ENCODE results near the gene CRYL1. TPM values are rescaled to one million over a fixed set of nuclear protein-coding genes. Genes with fewer than 3 reads are reported as not detected.

Gene CRYL1
- total and polyA plus RNA-seq, 2 of the 13 experiments (the other 11 are each of a cell fraction or from before 2014, with no cell fraction given) = 57.2 to 115 TPM

DNA sequence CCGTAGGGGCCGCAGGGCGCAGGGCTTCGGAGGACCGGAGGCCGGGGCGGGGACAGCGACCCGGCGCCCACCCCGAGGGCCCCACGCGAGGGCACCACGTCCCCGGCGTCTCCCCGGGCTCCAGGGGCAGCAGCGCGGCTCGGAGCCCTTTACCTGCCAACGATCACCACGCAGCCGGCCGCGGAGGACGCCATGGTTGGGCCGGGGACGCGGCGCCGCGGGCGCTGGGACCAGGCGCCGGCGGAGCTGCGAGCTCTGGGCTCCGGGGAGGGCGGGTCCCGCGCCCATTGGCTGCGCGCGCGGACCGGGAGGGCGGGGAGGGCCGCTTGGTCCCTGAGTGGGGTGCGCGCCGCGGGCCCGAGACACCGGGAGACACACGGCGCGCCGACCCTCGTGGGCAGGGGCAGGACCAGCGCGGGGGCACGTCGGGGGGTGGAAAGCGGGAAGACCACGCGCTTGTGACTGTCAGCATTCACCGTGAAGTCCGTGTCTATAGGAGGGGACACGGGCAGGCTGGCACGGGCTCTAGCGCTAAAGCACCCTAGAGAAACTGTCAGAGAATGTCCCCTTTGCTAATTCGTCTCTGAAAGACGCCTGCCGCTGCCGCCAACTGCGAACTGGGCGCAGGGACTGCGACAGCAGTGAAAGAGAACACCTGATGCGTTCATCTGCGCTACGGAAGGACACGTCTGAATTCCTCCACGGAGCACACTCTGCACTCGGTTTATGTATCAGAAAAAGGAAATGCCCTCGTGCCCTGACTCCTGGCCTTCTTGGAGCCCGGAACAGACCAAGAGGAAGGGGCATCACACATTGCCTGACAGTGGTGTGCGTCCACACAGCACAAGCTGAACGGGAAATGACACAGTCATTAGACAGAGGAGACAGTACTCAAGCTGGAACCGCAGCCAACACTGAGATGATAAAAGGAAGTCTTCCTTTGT is at the start of gene CRYL1 (continued):
- no peak for TF ChIP-seq ZFP62 (CRISPR knock-in tag; IDR thresholded peaks at IDR 0.05)
- TF ChIP-seq, protein P1, sequence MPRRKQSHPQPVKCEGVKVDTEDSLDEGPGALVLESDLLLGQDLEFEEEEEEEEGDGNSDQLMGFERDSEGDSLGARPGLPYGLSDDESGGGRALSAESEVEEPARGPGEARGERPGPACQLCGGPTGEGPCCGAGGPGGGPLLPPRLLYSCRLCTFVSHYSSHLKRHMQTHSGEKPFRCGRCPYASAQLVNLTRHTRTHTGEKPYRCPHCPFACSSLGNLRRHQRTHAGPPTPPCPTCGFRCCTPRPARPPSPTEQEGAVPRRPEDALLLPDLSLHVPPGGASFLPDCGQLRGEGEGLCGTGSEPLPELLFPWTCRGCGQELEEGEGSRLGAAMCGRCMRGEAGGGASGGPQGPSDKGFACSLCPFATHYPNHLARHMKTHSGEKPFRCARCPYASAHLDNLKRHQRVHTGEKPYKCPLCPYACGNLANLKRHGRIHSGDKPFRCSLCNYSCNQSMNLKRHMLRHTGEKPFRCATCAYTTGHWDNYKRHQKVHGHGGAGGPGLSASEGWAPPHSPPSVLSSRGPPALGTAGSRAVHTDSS (CRISPR knock-in tag; conservative IDR thresholded peaks at IDR 0.05) = no peak
- TF ChIP-seq SMAD3 (CRISPR knock-in tag; IDR thresholded peaks at IDR 0.05) = 0 out of 2 replicates have a peak, but pooled peaks have one; percentile 27
- no peak for TF ChIP-seq ZNF34 (CRISPR knock-in tag; IDR thresholded peaks at IDR 0.05; ENCODE audit: borderline replicate concordance)
- TF ChIP-seq, protein P2, sequence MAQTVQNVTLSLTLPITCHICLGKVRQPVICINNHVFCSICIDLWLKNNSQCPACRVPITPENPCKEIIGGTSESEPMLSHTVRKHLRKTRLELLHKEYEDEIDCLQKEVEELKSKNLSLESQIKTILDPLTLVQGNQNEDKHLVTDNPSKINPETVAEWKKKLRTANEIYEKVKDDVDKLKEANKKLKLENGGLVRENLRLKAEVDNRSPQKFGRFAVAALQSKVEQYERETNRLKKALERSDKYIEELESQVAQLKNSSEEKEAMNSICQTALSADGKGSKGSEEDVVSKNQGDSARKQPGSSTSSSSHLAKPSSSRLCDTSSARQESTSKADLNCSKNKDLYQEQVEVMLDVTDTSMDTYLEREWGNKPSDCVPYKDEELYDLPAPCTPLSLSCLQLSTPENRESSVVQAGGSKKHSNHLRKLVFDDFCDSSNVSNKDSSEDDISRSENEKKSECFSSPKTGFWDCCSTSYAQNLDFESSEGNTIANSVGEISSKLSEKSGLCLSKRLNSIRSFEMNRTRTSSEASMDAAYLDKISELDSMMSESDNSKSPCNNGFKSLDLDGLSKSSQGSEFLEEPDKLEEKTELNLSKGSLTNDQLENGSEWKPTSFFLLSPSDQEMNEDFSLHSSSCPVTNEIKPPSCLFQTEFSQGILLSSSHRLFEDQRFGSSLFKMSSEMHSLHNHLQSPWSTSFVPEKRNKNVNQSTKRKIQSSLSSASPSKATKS (CRISPR knock-in tag; IDR thresholded peaks at IDR 0.05) = no peak; the same call in 1 of the 2 replicates
- TF ChIP-seq SRSF1 (optimal IDR thresholded peaks at IDR 0.05; ENCODE audit: low read depth, low read length) = no peak
- TF ChIP-seq PRPF4 (IDR thresholded peaks at IDR 0.05; ENCODE audit: low read depth, low read length, poor library complexity, severe bottlenecking) = no peak
- TF ChIP-seq ARNTL (CRISPR knock-in tag; IDR thresholded peaks at IDR 0.05) = no peak; the same call in 1 of the 2 replicates
- TF ChIP-seq, protein P3, sequence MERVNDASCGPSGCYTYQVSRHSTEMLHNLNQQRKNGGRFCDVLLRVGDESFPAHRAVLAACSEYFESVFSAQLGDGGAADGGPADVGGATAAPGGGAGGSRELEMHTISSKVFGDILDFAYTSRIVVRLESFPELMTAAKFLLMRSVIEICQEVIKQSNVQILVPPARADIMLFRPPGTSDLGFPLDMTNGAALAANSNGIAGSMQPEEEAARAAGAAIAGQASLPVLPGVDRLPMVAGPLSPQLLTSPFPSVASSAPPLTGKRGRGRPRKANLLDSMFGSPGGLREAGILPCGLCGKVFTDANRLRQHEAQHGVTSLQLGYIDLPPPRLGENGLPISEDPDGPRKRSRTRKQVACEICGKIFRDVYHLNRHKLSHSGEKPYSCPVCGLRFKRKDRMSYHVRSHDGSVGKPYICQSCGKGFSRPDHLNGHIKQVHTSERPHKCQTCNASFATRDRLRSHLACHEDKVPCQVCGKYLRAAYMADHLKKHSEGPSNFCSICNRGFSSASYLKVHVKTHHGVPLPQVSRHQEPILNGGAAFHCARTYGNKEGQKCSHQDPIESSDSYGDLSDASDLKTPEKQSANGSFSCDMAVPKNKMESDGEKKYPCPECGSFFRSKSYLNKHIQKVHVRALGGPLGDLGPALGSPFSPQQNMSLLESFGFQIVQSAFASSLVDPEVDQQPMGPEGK (CRISPR knock-in tag; IDR thresholded peaks at IDR 0.05) = peak; percentile 66
- TF ChIP-seq, protein P4, sequence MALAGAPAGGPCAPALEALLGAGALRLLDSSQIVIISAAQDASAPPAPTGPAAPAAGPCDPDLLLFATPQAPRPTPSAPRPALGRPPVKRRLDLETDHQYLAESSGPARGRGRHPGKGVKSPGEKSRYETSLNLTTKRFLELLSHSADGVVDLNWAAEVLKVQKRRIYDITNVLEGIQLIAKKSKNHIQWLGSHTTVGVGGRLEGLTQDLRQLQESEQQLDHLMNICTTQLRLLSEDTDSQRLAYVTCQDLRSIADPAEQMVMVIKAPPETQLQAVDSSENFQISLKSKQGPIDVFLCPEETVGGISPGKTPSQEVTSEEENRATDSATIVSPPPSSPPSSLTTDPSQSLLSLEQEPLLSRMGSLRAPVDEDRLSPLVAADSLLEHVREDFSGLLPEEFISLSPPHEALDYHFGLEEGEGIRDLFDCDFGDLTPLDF (CRISPR knock-in tag; IDR thresholded peaks at IDR 0.05) = peak; percentile 45; the same call in 1 of the 2 replicates
- TF ChIP-seq RFX5 (IDR thresholded peaks at IDR 0.05; ENCODE audit: low read depth, low read length) = no peak
- TF ChIP-seq ZNF670 (CRISPR knock-in tag; IDR thresholded peaks at IDR 0.05; ENCODE audit: borderline replicate concordance) = no peak
- TF ChIP-seq HNRNPK (IDR thresholded peaks at IDR 0.05; ENCODE audit: low read depth, low read length, poor library complexity, severe bottlenecking) = peak; percentile 54
- no peak for TF ChIP-seq ZNF205 (CRISPR knock-in tag; IDR thresholded peaks at IDR 0.05)
- no peak for TF ChIP-seq ZNF678 (CRISPR knock-in tag; IDR thresholded peaks at IDR 0.05)
- TF ChIP-seq ZNF850 (CRISPR knock-in tag; conservative IDR thresholded peaks at IDR 0.05) = no peak
- TF ChIP-seq CEBPB (IDR thresholded peaks at IDR 0.05; ENCODE audit: borderline replicate concordance, low read depth, low read length) = no peak
- TF ChIP-seq, protein P5, sequence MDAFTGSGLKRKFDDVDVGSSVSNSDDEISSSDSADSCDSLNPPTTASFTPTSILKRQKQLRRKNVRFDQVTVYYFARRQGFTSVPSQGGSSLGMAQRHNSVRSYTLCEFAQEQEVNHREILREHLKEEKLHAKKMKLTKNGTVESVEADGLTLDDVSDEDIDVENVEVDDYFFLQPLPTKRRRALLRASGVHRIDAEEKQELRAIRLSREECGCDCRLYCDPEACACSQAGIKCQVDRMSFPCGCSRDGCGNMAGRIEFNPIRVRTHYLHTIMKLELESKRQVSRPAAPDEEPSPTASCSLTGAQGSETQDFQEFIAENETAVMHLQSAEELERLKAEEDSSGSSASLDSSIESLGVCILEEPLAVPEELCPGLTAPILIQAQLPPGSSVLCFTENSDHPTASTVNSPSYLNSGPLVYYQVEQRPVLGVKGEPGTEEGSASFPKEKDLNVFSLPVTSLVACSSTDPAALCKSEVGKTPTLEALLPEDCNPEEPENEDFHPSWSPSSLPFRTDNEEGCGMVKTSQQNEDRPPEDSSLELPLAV (CRISPR knock-in tag; conservative IDR thresholded peaks at IDR 0.05; ENCODE audit: low read depth) = no peak
- peak; percentile 88 for TF ChIP-seq HNRNPLL (IDR thresholded peaks at IDR 0.05; ENCODE audit: low read depth, low read length, poor library complexity, severe bottlenecking)
- no peak for TF ChIP-seq HMG20A (CRISPR knock-in tag; IDR thresholded peaks at IDR 0.05; ENCODE audit: borderline replicate concordance)

Data from HepG2 (cell line).